Vagina (tissue), 2 donors: Measurements from ENCODE around the gene LRSAM1.

ENCODE experiments used
- CTCF ChIP-seq, 3 experiments: fragments of 450-650 bp in 2 of 3; fragments of 200-600 bp in 1 of 3; sonication (generic) in 1 of 3; IDR thresholded peaks; one replicate each; pipeline ENCODE4 v1.5.1; 2017 to 2019; ENCODE audit warnings: antibody characterized with exemption in 3 of 3, mild to moderate bottlenecking in 2 of 3, moderate library complexity in 2 of 3
- POLR2A ChIP-seq, 2 donors: fragments of 450-650 bp; IDR thresholded peaks; one replicate each; pipeline ENCODE4 v1.6.1; 2017; ENCODE audit warnings: antibody characterized with exemption in 2 of 2, mild to moderate bottlenecking in 2 of 2, moderate library complexity in 2 of 2
- POLR2AphosphoS5 ChIP-seq, 2 donors: sonication (generic); formaldehyde crosslinking; IDR thresholded peaks; one replicate each; pipeline ENCODE4 v1.9.0; 2017; ENCODE audit warnings: antibody characterized with exemption in 2 of 2, mild to moderate bottlenecking in 2 of 2, low read depth in 1 of 2; ENCODE audit not compliant: insufficient read depth in 1 of 2

- no peak for TF ChIP-seq CTCF (IDR thresholded peaks at IDR 0.05)
- TF ChIP-seq POLR2AphosphoS5 (IDR thresholded peaks at IDR 0.05; ENCODE audit: insufficient read depth in 1 of 2, low read depth in 1 of 2), result no peak
- no peak for TF ChIP-seq POLR2A (IDR thresholded peaks at IDR 0.05)
Measured at GRCh38 chr9:127534250-127534906, 83.1 kb downstream of the LRSAM1 start.
